Measurements from ENCODE around the gene PHF21A.
"Not testable (repeated sequence)": the region's sequence is repeated elsewhere in the genome, so short reads cannot be mapped to it uniquely, and the experiment has no call there.

DNA sequence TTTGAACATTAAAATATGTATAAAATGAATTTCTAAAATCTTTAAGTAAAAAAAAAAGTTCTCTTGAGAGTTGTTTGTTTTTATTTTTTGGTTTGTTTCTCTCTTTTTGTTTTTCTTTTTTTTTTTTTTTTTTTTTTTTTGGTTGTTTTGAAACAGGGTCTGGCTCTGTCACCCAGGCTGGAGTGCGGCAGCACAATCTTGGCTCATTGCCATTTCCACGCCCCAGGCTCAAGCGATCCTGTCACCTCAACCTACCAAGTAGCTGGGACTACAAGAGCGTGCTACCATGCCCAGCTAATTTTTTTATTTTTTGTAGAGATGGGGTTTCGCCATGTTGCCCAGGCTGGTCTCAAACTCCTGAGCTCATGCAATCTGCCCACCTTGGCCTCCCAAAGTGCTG, 139.4 kb downstream of the PHF21A start:
- not testable (repeated sequence) for TF ChIP-seq YY1 (IDR thresholded peaks at IDR 0.05; ENCODE audit: insufficient read depth, insufficient replicate concordance, low read depth, low read length); EZH2 (conservative IDR thresholded peaks at IDR 0.05; ENCODE audit: low read depth, low read length); MEF2D (CRISPR knock-in tag; IDR thresholded peaks at IDR 0.05); JARID2 (CRISPR knock-in tag; IDR thresholded peaks at IDR 0.05; ENCODE audit: insufficient replicate concordance); TRIM24 (CRISPR knock-in tag; IDR thresholded peaks at IDR 0.05); NFIC (IDR thresholded peaks at IDR 0.05; ENCODE audit: low read length); ETS1 (CRISPR knock-in tag; IDR thresholded peaks at IDR 0.05)
- TF ChIP-seq, protein P1, sequence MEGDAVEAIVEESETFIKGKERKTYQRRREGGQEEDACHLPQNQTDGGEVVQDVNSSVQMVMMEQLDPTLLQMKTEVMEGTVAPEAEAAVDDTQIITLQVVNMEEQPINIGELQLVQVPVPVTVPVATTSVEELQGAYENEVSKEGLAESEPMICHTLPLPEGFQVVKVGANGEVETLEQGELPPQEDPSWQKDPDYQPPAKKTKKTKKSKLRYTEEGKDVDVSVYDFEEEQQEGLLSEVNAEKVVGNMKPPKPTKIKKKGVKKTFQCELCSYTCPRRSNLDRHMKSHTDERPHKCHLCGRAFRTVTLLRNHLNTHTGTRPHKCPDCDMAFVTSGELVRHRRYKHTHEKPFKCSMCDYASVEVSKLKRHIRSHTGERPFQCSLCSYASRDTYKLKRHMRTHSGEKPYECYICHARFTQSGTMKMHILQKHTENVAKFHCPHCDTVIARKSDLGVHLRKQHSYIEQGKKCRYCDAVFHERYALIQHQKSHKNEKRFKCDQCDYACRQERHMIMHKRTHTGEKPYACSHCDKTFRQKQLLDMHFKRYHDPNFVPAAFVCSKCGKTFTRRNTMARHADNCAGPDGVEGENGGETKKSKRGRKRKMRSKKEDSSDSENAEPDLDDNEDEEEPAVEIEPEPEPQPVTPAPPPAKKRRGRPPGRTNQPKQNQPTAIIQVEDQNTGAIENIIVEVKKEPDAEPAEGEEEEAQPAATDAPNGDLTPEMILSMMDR (CRISPR knock-in tag; IDR thresholded peaks at IDR 0.05), result not testable (repeated sequence)
